PC-9 (cell line): ENCODE results near the gene SPPL2B.

Source experiments
- CTCF ChIP-seq: fragments of 200-600 bp; sonication (generic); conservative IDR thresholded peaks from 2 replicates; pipeline ENCODE4 v1.6.1; 2017; ENCODE audit warnings: mixed run types, antibody characterized with exemption, mild to moderate bottlenecking, moderate library complexity
- EZH2 ChIP-seq: fragments of 200-600 bp; sonication (generic); IDR thresholded peaks from 2 replicates; pipeline ENCODE4 v1.8.0; 2017; ENCODE audit warnings: antibody characterized with exemption, low read depth

GRCh38 chr19:2306281-2306806 lies 22.1 kb upstream of the SPPL2B start:
- no peak for TF ChIP-seq CTCF
- TF ChIP-seq EZH2 = no peak
